Smooth muscle cell (in vitro differentiated cells): ENCODE data around the gene ALOX15B. TPM values are rescaled to one million over a fixed set of nuclear protein-coding genes. Genes with fewer than 3 reads are reported as not detected.

ENCODE experiments used
- DNase-seq: peaks from one replicate; lab custom pipeline; 2025; ENCODE audit not compliant: unreplicated experiment; lab: John Stamatoyannopoulos, UW
- H2AFZ ChIP-seq: fragments of 200-600 bp; sonication (generic); 2 replicates; pipeline ENCODE4 v1.6.0; 2016; ENCODE audit warnings: antibody characterized with exemption, low read depth, mild to moderate bottlenecking
- H3F3A ChIP-seq: fragments of 200-600 bp; sonication (generic); 2 replicates; pipeline ENCODE4 v1.6.0; 2017; ENCODE audit warnings: antibody characterized with exemption, low read depth
- H3K27ac ChIP-seq: fragments of 200-600 bp; sonication (generic); 2 replicates; pipeline ENCODE4 v1.5.1; 2016; ENCODE audit warnings: low read depth, mild to moderate bottlenecking
- H3K27me3 ChIP-seq: fragments of 200-600 bp; sonication (generic); 2 replicates; pipeline ENCODE4 v1.6.1; 2016; ENCODE audit warnings: low read depth, mild to moderate bottlenecking
- H3K36me3 ChIP-seq: fragments of 200-600 bp; sonication (generic); 2 replicates; pipeline ENCODE4 v1.5.1; 2016; ENCODE audit warnings: low read depth
- H3K4me1 ChIP-seq: fragments of 200-600 bp; sonication (generic); 2 replicates; pipeline ENCODE4 v1.5.1; 2016; ENCODE audit warnings: low read depth
- H3K4me2 ChIP-seq: fragments of 200-600 bp; sonication (generic); 2 replicates; pipeline ENCODE4 v1.6.0; 2016; ENCODE audit warnings: mild to moderate bottlenecking
- H3K4me3 ChIP-seq: fragments of 200-600 bp; sonication (generic); 2 replicates; pipeline ENCODE4 v1.5.1; 2016; ENCODE audit warnings: mild to moderate bottlenecking
- H3K79me2 ChIP-seq: fragments of 200-600 bp; sonication (generic); 2 replicates; pipeline ENCODE4 v1.6.0; 2016; ENCODE audit warnings: low read depth, mild to moderate bottlenecking
- H3K9ac ChIP-seq: fragments of 200-600 bp; sonication (generic); 2 replicates; pipeline ENCODE4 v1.6.0; 2016; ENCODE audit warnings: low read depth
- H3K9me3 ChIP-seq: fragments of 200-600 bp; sonication (generic); replicated peaks from 2 replicates; pipeline ENCODE4 v1.5.1; 2016; ENCODE audit warnings: low read depth
- H4K20me1 ChIP-seq: fragments of 200-600 bp; sonication (generic); 2 replicates; pipeline ENCODE4 v1.6.0; 2016; ENCODE audit warnings: low read depth
- CTCF ChIP-seq: fragments of 200-600 bp; sonication (generic); IDR thresholded peaks from 2 replicates; pipeline ENCODE4 v1.5.1; 2017; ENCODE audit warnings: borderline replicate concordance, mild to moderate bottlenecking, antibody characterized with exemption; ENCODE audit not compliant: insufficient read depth, poor library complexity, severe bottlenecking
- WGBS: methylation state at CpG from one replicate; pipeline ENCODE4 v1.1.7; 2016; ENCODE audit warnings: low lambda C conversion rate; 5-methylcytosine and 5-hydroxymethylcytosine counted together
- polyA plus RNA-seq: library from polyadenylated mRNA; unstranded; fragments of >200 nt; fragmentation: Nextera tagmentation; extraction: Ambion mirVana; gene quantifications from 2 replicates; pipeline ENCODE4 v1.2.1, GENCODE V29; 2016
- total RNA-seq: library from RNA; depleted of rRNA; stranded (reverse); fragments of >200 nt; gene quantifications from 2 replicates; pipeline ENCODE4 v1.2.3, GENCODE V29; 2014

The ALOX15B gene
- total and polyA plus RNA-seq, 2 experiments from 2014 or later: 0.27 to 0.69 TPM

DNA sequence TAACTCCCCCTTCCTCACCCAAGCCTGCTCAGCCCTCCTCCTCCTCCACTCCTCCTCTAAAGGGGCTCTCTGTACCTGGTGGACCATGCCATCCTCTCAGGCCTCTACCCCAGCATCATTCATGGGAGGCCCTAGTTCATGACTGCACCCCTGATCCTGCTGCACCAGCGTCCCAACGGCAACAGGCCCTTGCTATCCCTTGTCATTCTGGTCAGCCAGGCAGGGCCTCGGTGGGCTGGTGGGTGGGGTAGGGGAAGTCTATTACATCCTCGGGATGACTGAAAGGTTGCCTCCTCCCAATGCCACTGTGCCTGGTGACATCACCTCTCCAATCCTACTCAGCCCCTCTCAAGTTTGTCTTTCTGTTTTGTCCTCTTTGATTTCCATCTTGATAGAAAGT is 28.9 kb downstream of the ALOX15B start:
- DNase-seq: no peak
- no peak overlapping the region for H3K9ac ChIP-seq
- peaks cover 92% of the 10 kb centered on the region for H3K27me3 ChIP-seq
- H3K36me3 ChIP-seq: no peaks in the 10 kb centered on the region
- H3K27ac ChIP-seq: no peak overlapping the region
- H2AFZ ChIP-seq: no peak overlapping the region
- WGBS: 74% methylated on average over 4 of the region's 4 CpGs
- H3K4me2 ChIP-seq: no peak overlapping the region
- H3K4me1 ChIP-seq: peaks cover 9% of the 10 kb centered on the region
- H3K9me3 ChIP-seq: no peaks in the 10 kb centered on the region
- no peak overlapping the region for H3K4me3 ChIP-seq
- no peaks in the 10 kb centered on the region for H4K20me1 ChIP-seq
- no peaks in the 10 kb centered on the region for H3K79me2 ChIP-seq
- H3F3A ChIP-seq: no peaks in the 10 kb centered on the region
- TF ChIP-seq CTCF: no peak

DNA sequence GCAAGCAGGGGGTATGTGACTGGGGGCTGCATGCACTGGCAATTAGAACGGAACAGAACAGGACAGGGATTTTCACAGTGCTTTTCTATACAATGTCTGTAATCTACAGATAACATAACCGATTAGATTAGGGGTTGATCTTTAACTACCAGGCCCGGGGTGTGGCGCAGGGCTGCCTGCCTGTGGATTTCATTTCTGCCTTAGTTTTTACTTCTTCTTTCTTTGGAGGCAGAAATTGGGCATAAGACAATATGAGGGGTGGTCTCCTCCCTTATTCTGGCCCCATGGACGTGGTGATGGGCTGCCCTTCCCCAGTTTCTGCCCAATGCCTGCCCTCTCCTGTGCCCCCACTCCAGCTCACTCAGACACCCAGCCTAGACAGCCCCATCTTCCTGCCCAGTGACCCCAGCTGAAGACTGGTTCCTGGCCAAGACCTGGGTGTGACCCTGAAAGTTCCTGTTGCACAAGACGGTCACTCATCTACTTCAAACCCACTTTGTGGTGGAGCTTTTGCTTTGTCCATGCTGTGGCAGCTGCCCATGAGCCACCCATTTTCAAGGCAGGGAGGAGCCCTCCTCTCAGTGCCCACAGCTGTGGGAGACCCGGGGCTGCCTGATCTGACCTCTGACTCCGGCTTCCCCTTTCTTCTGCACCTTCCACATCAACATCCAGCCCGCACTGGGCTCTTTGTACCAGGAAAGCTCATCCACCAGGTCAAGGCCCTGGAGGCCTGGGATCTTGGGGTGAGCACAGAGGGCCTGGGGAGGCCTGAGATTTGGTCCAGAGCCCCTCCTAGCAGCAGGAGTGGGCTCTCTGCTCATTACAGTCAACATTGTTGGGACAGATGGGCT is 30.1 kb downstream of the ALOX15B start:
- Histone ChIP-seq H3K4me3 (no peak overlapping the region), H2AFZ (no peak overlapping the region), H3F3A (no peaks in the 10 kb centered on the region), H3K27ac (no peak overlapping the region), H3K9me3 (no peaks in the 10 kb centered on the region), H3K36me3 (no peaks in the 10 kb centered on the region), H3K27me3 (peaks cover 94% of the 10 kb centered on the region), H3K4me1 (peaks cover 10% of the 10 kb centered on the region), H4K20me1 (no peaks in the 10 kb centered on the region), H3K4me2 (no peak overlapping the region), H3K9ac (no peak overlapping the region), H3K79me2 (no peaks in the 10 kb centered on the region)
- TF ChIP-seq CTCF: no peak
- WGBS: 79% methylated on average over 9 of the region's 9 CpGs
- DNase-seq: no peak

DNA sequence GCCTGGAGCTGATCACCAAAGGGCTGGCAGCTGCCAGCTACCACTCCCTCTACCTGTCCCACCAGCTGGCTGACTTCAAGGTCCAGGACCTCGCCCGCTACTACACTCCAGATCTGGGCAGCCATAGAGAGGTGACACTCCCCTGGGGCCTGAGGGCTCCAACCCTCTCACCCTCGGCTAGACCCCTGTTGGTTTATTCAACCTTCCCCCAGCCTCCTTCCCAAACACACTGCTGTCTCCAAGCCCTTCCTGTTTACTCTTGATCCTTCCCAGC is 30.7 kb downstream of the ALOX15B start:
- Histone ChIP-seq H3K4me2 (no peak overlapping the region), H3K36me3 (no peaks in the 10 kb centered on the region), H3K27ac (no peak overlapping the region), H4K20me1 (no peaks in the 10 kb centered on the region), H3K79me2 (no peaks in the 10 kb centered on the region), H3K4me1 (peaks cover 10% of the 10 kb centered on the region), H3K9me3 (no peaks in the 10 kb centered on the region), H2AFZ (no peak overlapping the region), H3K9ac (no peak overlapping the region), H3K4me3 (no peak overlapping the region), H3K27me3 (peaks cover 94% of the 10 kb centered on the region), H3F3A (no peaks in the 10 kb centered on the region)
- 80% methylated on average over 3 of the region's 3 CpGs for WGBS
- no peak for DNase-seq
- TF ChIP-seq CTCF: no peak

- no peaks in the 10 kb centered on the region for H3K36me3 ChIP-seq
- H3K79me2 ChIP-seq: no peaks in the 10 kb centered on the region
- H4K20me1 ChIP-seq: no peaks in the 10 kb centered on the region
- no peak overlapping the region for H3K4me2 ChIP-seq
- no peaks in the 10 kb centered on the region for H3F3A ChIP-seq
- H3K9me3 ChIP-seq: no peaks in the 10 kb centered on the region
- TF ChIP-seq CTCF: no peak
- H3K9ac ChIP-seq: no peak overlapping the region
- H3K27ac ChIP-seq: no peak overlapping the region
- H3K27me3 ChIP-seq: peaks cover 97% of the 10 kb centered on the region
- no peak overlapping the region for H3K4me3 ChIP-seq
- WGBS: 83% methylated on average over 12 of the region's 12 CpGs
- no peak for DNase-seq
- H2AFZ ChIP-seq: no peak overlapping the region
- H3K4me1 ChIP-seq: peaks cover 10% of the 10 kb centered on the region
Observed at GRCh38 chr17:8071496-8071895, 32.6 kb downstream of the ALOX15B start.
